ENCODE data around the gene PHAF1. TPM values are rescaled to one million over a fixed set of nuclear protein-coding genes. Genes with fewer than 3 reads are reported as not detected.
A peak's percentile ranks its signal among the peaks of the same experiment; 100 is the strongest.

The PHAF1 gene
- total RNA-seq, 4 donors from 2014 or later = 44.0 to 60.9 (median 53.1) TPM

GRCh38 chr16:67151431-67152097 lies 41.8 kb downstream of the PHAF1 start:
- Histone ChIP-seq H3K27me3 (no peaks in the 10 kb centered on the region), H3K27ac (peak overlapping the region; percentile 80), H3K36me3 (peaks cover 19% of the 10 kb centered on the region), H3K9me3 (no peaks in the 10 kb centered on the region), H3K4me3 (peak overlapping the region; percentile 61), H3K4me1 (peaks cover 42% of the 10 kb centered on the region)
- TF ChIP-seq POLR2A (IDR thresholded peaks at IDR 0.05) (no peak), EP300 (IDR thresholded peaks at IDR 0.05) (no peak), POLR2AphosphoS5 (IDR thresholded peaks at IDR 0.05) (no peak), CTCF (IDR thresholded peaks at IDR 0.05) (no peak)
- WGBS = 48% methylated on average over 6 of the region's 8 CpGs
- peak in 1 of 2 donors; percentile 57 for DNase-seq (ENCODE audit: low spot score in 2 of 2)

GRCh38 chr16:67154578-67155294 lies 45.0 kb downstream of the PHAF1 start:
- H3K27me3 ChIP-seq = no peaks in the 10 kb centered on the region
- H3K9me3 ChIP-seq = no peaks in the 10 kb centered on the region
- TF ChIP-seq CTCF (IDR thresholded peaks at IDR 0.05) (no peak), POLR2AphosphoS5 (IDR thresholded peaks at IDR 0.05) (no peak), EP300 (IDR thresholded peaks at IDR 0.05) (no peak), POLR2A (IDR thresholded peaks at IDR 0.05) (no peak)
- no peaks in the 10 kb centered on the region for H3K36me3 ChIP-seq
- H3K4me1 ChIP-seq = peaks cover 53% of the 10 kb centered on the region
- H3K27ac ChIP-seq = no peak overlapping the region
- 70% methylated on average over 2 of the region's 61 CpGs for WGBS
- DNase-seq (ENCODE audit: low spot score in 2 of 2) = peak in 1 of 2 donors; percentile 69
- H3K4me3 ChIP-seq = peak overlapping the region; percentile 33

- H3K4me3 ChIP-seq = peak overlapping the region; percentile 33
- peaks cover 50% of the 10 kb centered on the region for H3K4me1 ChIP-seq
- no peaks in the 10 kb centered on the region for H3K27me3 ChIP-seq
- 32% methylated on average over 28 of the region's 74 CpGs for WGBS
- H3K9me3 ChIP-seq = no peaks in the 10 kb centered on the region
- TF ChIP-seq EP300 (IDR thresholded peaks at IDR 0.05) (no peak), CTCF (IDR thresholded peaks at IDR 0.05) (peak; percentile 97 to 99), POLR2AphosphoS5 (IDR thresholded peaks at IDR 0.05) (peak in 1 of 3 donors; percentile 5), POLR2A (IDR thresholded peaks at IDR 0.05) (no peak)
- peak in 1 of 2 donors; percentile 60 for DNase-seq (ENCODE audit: low spot score in 2 of 2)
- H3K36me3 ChIP-seq = no peaks in the 10 kb centered on the region
- no peak overlapping the region for H3K27ac ChIP-seq
Observed at GRCh38 chr16:67155295-67156142, 45.8 kb downstream of the PHAF1 start.

- Histone ChIP-seq H3K4me3 (no peak overlapping the region), H3K4me1 (peaks cover 49% of the 10 kb centered on the region), H3K27me3 (no peaks in the 10 kb centered on the region), H3K36me3 (no peaks in the 10 kb centered on the region), H3K9me3 (no peaks in the 10 kb centered on the region), H3K27ac (no peak overlapping the region)
- TF ChIP-seq POLR2A (IDR thresholded peaks at IDR 0.05) = no peak
- TF ChIP-seq EP300 (IDR thresholded peaks at IDR 0.05) = no peak
- WGBS = 74% methylated on average over 12 of the region's 15 CpGs
- DNase-seq (ENCODE audit: low spot score in 2 of 2) = no peak
Observed at GRCh38 chr16:67156143-67156844, 46.6 kb downstream of the PHAF1 start.

GRCh38 chr16:67157106-67157748 lies 47.5 kb downstream of the PHAF1 start:
- no peaks in the 10 kb centered on the region for H3K27me3 ChIP-seq
- no peaks in the 10 kb centered on the region for H3K9me3 ChIP-seq
- H3K4me1 ChIP-seq = peaks cover 56% of the 10 kb centered on the region
- H3K27ac ChIP-seq = no peak overlapping the region
- no peak overlapping the region for H3K4me3 ChIP-seq
- 44% methylated on average over 7 of the region's 7 CpGs for WGBS
- TF ChIP-seq POLR2A (IDR thresholded peaks at IDR 0.05) (no peak), EP300 (IDR thresholded peaks at IDR 0.05) (no peak), CTCF (IDR thresholded peaks at IDR 0.05) (no peak), POLR2AphosphoS5 (IDR thresholded peaks at IDR 0.05) (no peak)
- no peak for DNase-seq (ENCODE audit: low spot score in 2 of 2)
- no peaks in the 10 kb centered on the region for H3K36me3 ChIP-seq
